Measurements from ENCODE around the gene ENO1. TPM values are rescaled to one million over a fixed set of nuclear protein-coding genes. Genes with fewer than 3 reads are reported as not detected.

ENO1 gene
- total and polyA plus RNA-seq, 2 of the 8 experiments (the other 6 are each of a cell fraction or from before 2014, with no cell fraction given) = 1,763 to 2,117 TPM

DNA sequence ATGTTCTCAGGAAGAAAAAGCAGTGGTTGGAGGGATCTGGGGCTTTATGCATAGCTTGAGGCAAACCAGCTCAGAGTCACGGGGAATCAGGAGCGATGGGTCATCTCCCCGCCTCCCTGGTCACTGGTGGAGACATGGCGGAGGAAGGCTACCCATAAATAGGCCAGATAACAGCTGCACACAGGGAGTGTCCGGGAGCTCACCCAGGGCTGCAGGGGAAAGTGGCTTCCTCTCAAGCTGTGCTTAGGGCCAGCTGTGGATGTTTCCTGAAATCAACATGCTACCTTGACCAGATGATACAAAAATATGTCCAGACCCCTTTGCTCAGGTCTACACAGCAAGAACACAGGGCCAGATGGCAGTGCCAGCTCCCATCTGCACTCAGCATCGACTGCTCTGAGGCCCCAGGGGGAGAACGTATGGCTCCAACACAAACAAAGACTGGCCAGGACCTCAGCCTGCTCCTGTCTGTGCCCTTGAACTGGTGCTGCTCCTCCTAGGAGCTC is 33.9 kb downstream of the ENO1 start:
- H3K18ac ChIP-seq (ENCODE audit: extremely low read depth, low read length) = no peak overlapping the region
- no peak overlapping the region for H3K14ac ChIP-seq (ENCODE audit: insufficient read length)
- H2BK12ac ChIP-seq (ENCODE audit: low read depth, low read length) = no peak overlapping the region
- no peak overlapping the region for H4K91ac ChIP-seq (replicated peaks; ENCODE audit: insufficient read length, low read length)
- no peak for DNase-seq (ENCODE audit: low read depth in 1 of 2, low spot score in 2 of 2)
- H3K36me3 ChIP-seq (ENCODE audit: control insufficient read depth in 2 of 4, insufficient read depth in 4 of 4, low read length in 3 of 4) = no peaks in the 10 kb centered on the region
- no peak overlapping the region for H2AK5ac ChIP-seq (ENCODE audit: low read depth, low read length)
- ChIA-PET CTCF (ENCODE audit: partially characterized antibody) (interaction anchor here (0.7 to 2.1 kb wide), 10 partner anchors 9 to 255 kb away, joined by 3 to 8 read pairs (median 3); no protein-coding TSS in a partner anchor), POLR2A (ENCODE audit: partially characterized antibody) (interaction anchor here (1.2 to 39.6 kb wide), 3 partner anchors 10 to 677 kb away, joined by 3 to 880 read pairs (median 4); partner anchors contain the start of gene ENO1)
- H3K4ac ChIP-seq (replicated peaks; ENCODE audit: insufficient read length, low read depth, low read length) = no peak overlapping the region
- no peaks in the 10 kb centered on the region for H3K79me2 ChIP-seq (ENCODE audit: control insufficient read depth in 1 of 2, insufficient read depth in 2 of 2, low read length in 2 of 2)
- peaks cover 0 to 4% (median 0%) of the 10 kb centered on the region in 4 experiments; a peak in 2 of 7 replicates for H3K4me1 ChIP-seq (replicated peaks in 1 of 4; ENCODE audit: control insufficient read depth in 3 of 4, insufficient read depth in 4 of 4, low read length in 3 of 4)
- H3K56ac ChIP-seq (replicated peaks; ENCODE audit: insufficient read length, low read depth, low read length) = no peak overlapping the region
- H2BK5ac ChIP-seq (ENCODE audit: low read depth, low read length) = no peak overlapping the region
- FAIRE-seq = no peak
- H4K5ac ChIP-seq (ENCODE audit: insufficient read length, low read depth, low read length) = no peak overlapping the region
- no peaks in the 10 kb centered on the region for H3K79me1 ChIP-seq (ENCODE audit: low read depth, low read length)
- H3K9ac ChIP-seq (replicated peaks in 1 of 4; ENCODE audit: extremely low read depth in 1 of 4, low read depth in 3 of 4, low read length in 3 of 4) = no peak overlapping the region
- H3K23ac ChIP-seq (ENCODE audit: insufficient read length) = no peak overlapping the region
- H2BK20ac ChIP-seq (ENCODE audit: low read length) = no peak overlapping the region
- H3K4me2 ChIP-seq (ENCODE audit: insufficient read depth in 1 of 2, low read depth in 2 of 2, low read length in 2 of 2) = no peak overlapping the region
- no peak overlapping the region for H3K4me3 ChIP-seq (ENCODE audit: extremely low read depth in 1 of 4, insufficient read depth in 2 of 4, low read depth in 3 of 4, low read length in 4 of 4)
- H2AFZ ChIP-seq (ENCODE audit: low read length) = no peak overlapping the region
- H3K27ac ChIP-seq (ENCODE audit: low read depth, low read length) = no peak overlapping the region
- H2BK120ac ChIP-seq (replicated peaks; ENCODE audit: low read depth, low read length) = no peak overlapping the region
- no peaks in the 10 kb centered on the region for H3K27me3 ChIP-seq (replicated peaks in 1 of 4; ENCODE audit: control insufficient read depth in 3 of 4, extremely low read depth in 1 of 4, insufficient read depth in 3 of 4, low read length in 3 of 4)
- peak overlapping the region; percentile 81; the same call in 1 of the 2 replicates for H4K8ac ChIP-seq (ENCODE audit: extremely low read depth, insufficient read depth, low read length)
- 90% methylated on average over 7 of the region's 7 CpGs; no CpG with 5 or more reads in 1 of the 2 experiments for WGBS, 2 experiments (ENCODE audit: extremely low coverage in 1 of 2, insufficient coverage in 1 of 2, insufficient read length in 1 of 2, insufficient replicate concordance in 2 of 2, low coverage in 1 of 2, low lambda C conversion rate in 2 of 2, missing lambda C conversion rate in 1 of 2)
- H2BK15ac ChIP-seq (ENCODE audit: low read length) = no peak overlapping the region
- H4K20me1 ChIP-seq (replicated peaks in 1 of 2; ENCODE audit: control insufficient read depth in 1 of 2, insufficient read depth in 2 of 2, low read length in 2 of 2) = no peaks in the 10 kb centered on the region
- no peaks in the 10 kb centered on the region for H3K23me2 ChIP-seq (ENCODE audit: low read depth, low read length)
- H3K9me3 ChIP-seq (ENCODE audit: insufficient read depth in 2 of 2, low read depth in 1 of 2, low read length in 1 of 2) = no peaks in the 10 kb centered on the region
- TF ChIP-seq, protein P1, sequence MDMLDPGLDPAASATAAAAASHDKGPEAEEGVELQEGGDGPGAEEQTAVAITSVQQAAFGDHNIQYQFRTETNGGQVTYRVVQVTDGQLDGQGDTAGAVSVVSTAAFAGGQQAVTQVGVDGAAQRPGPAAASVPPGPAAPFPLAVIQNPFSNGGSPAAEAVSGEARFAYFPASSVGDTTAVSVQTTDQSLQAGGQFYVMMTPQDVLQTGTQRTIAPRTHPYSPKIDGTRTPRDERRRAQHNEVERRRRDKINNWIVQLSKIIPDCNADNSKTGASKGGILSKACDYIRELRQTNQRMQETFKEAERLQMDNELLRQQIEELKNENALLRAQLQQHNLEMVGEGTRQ (IDR thresholded peaks at IDR 0.05; ENCODE audit: low read length) = no peak
- TF ChIP-seq SP2 (IDR thresholded peaks at IDR 0.05; ENCODE audit: low read length) = no peak
- TF ChIP-seq, protein P2, sequence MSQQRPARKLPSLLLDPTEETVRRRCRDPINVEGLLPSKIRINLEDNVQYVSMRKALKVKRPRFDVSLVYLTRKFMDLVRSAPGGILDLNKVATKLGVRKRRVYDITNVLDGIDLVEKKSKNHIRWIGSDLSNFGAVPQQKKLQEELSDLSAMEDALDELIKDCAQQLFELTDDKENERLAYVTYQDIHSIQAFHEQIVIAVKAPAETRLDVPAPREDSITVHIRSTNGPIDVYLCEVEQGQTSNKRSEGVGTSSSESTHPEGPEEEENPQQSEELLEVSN (IDR thresholded peaks at IDR 0.05) = no peak
- TF ChIP-seq ASH2L (IDR thresholded peaks at IDR 0.05; ENCODE audit: low read length) = no peak
- TF ChIP-seq CBX8 (IDR thresholded peaks at IDR 0.05; ENCODE audit: borderline replicate concordance, low read depth, low read length) = no peak
- no peak for TF ChIP-seq CBX5 (IDR thresholded peaks at IDR 0.05; ENCODE audit: low read depth, low read length)
- no peak for TF ChIP-seq RBBP5 (IDR thresholded peaks at IDR 0.05; ENCODE audit: borderline replicate concordance, low read depth, low read length)
- TF ChIP-seq ZNF274 (IDR thresholded peaks at IDR 0.05; ENCODE audit: borderline replicate concordance, extremely low read depth, low read length) = no peak
- TF ChIP-seq, protein P3, sequence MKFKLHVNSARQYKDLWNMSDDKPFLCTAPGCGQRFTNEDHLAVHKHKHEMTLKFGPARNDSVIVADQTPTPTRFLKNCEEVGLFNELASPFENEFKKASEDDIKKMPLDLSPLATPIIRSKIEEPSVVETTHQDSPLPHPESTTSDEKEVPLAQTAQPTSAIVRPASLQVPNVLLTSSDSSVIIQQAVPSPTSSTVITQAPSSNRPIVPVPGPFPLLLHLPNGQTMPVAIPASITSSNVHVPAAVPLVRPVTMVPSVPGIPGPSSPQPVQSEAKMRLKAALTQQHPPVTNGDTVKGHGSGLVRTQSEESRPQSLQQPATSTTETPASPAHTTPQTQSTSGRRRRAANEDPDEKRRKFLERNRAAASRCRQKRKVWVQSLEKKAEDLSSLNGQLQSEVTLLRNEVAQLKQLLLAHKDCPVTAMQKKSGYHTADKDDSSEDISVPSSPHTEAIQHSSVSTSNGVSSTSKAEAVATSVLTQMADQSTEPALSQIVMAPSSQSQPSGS (IDR thresholded peaks at IDR 0.05; ENCODE audit: low read length) = no peak

All from H1 (cell line).